K562 (cell line): ENCODE data around the gene SRPK1. TPM values are rescaled to one million over a fixed set of nuclear protein-coding genes. Genes with fewer than 3 reads are reported as not detected.
"Not testable (repeated sequence)": the region's sequence is repeated elsewhere in the genome, so short reads cannot be mapped to it uniquely, and the experiment has no call there.

Experiments used
- ATAC-seq: fragments of 200-7000 bp; cut with Tn5 transposase; 3 replicates; pipeline ENCODE4 v1.9.1; 2020; ENCODE audit warnings: moderate library complexity
- BruUV-seq: library from RNA; stranded (reverse); fragments of 400-500 nt; replicated peaks from 2 replicates; lab custom pipeline; 2021; lab: Mats Ljungman, UMichigan
- CTCF ChIA-PET: fragments of 300-600 bp; formaldehyde crosslinking; extraction: SDS; loops from one replicate; lab custom pipeline; 2021; ENCODE audit warnings: low intra/inter-chr PET ratio; lab: Yijun Ruan, JAX
- POLR2A ChIA-PET: fragments of 300-600, 350-650 bp; sonication (Branson Sonifier 250); formaldehyde crosslinking; extraction: SDS; loops from one replicate; lab custom pipeline; 2021; ENCODE audit warnings: antibody characterized with exemption, inconsistent platforms; lab: Yijun Ruan, JAX
- DNase-seq, 4 experiments: peaks; one replicate each; pipeline versions ENCODE4 v3.0.0 to v3.0.0-alpha.2; 2011 to 2018; ENCODE audit warnings: low spot score in 3 of 4, mixed read lengths in 3 of 4; ENCODE audit errors: extremely low read depth in 1 of 4
- FAIRE-seq: peaks from 2 replicates; lab custom pipeline; 2011; peaks lifted over from hg19 to GRCh38; lab: Jason Lieb, UNC
- H2AFZ ChIP-seq: 2 replicates; pipeline ENCODE4 v1.6.0; 2011; ENCODE audit warnings: low read depth, low read length, control low read depth, inconsistent platforms
- H3K27ac ChIP-seq: fragments of 200-600 bp; 3 replicates; pipeline ENCODE4 v1.8.0; 2011; ENCODE audit warnings: low read depth, mild to moderate bottlenecking, control low read depth, inconsistent platforms, low read length, moderate library complexity, mixed read lengths; ENCODE audit errors: extremely low read depth
- H3K27me3 ChIP-seq, 2 experiments: fragments of 300-600 bp in 1 of 2; 2 replicates in 1 of 2; 3 replicates in 1 of 2; pipeline versions ENCODE4 v1.6.0 to v1.8.0; 2011; ENCODE audit warnings: inconsistent platforms in 2 of 2, low read length in 2 of 2, mild to moderate bottlenecking in 1 of 2, mixed read lengths in 1 of 2, moderate library complexity in 1 of 2; ENCODE audit not compliant: control insufficient read depth in 2 of 2, insufficient read depth in 2 of 2
- H3K36me3 ChIP-seq: fragments of 300-600 bp; 3 replicates; pipeline ENCODE4 v1.8.0; 2011; ENCODE audit warnings: mild to moderate bottlenecking, low read length, inconsistent platforms; ENCODE audit not compliant: control insufficient read depth, insufficient read depth
- H3K4me1 ChIP-seq, 2 experiments: fragments of 200-600 bp in 1 of 2; replicated peaks in 1 of 2; 2 replicates in 1 of 2; 3 replicates in 1 of 2; pipeline versions ENCODE4 v1.5.1 to v1.8.0; 2011; ENCODE audit warnings: inconsistent platforms in 2 of 2, low read length in 2 of 2, mild to moderate bottlenecking in 1 of 2, mixed read lengths in 1 of 2, moderate library complexity in 1 of 2; ENCODE audit not compliant: control insufficient read depth in 2 of 2, insufficient read depth in 2 of 2
- H3K4me2 ChIP-seq: 2 replicates; pipeline ENCODE4 v1.6.1; 2011; ENCODE audit warnings: low read length, control low read depth, inconsistent platforms, mixed read lengths; ENCODE audit not compliant: insufficient read depth
- H3K4me3 ChIP-seq: fragments of 200-600 bp; sonication (generic), shearing (Covaris generic); 2 replicates; pipeline ENCODE4 v1.5.1; 2016; ENCODE audit warnings: control low read depth, inconsistent platforms
- H3K79me2 ChIP-seq: fragments of 200-600 bp; 3 replicates; pipeline ENCODE4 v1.8.0; 2011; ENCODE audit warnings: low read length, inconsistent platforms; ENCODE audit not compliant: control insufficient read depth, insufficient read depth
- H3K9ac ChIP-seq, 2 experiments: 2 replicates each; pipeline versions ENCODE4 v1.6.0 to v1.6.1; 2011; ENCODE audit warnings: low read depth in 2 of 2, low read length in 2 of 2, control low read depth in 1 of 2, inconsistent platforms in 1 of 2, mild to moderate bottlenecking in 1 of 2, mixed read lengths in 1 of 2; ENCODE audit not compliant: insufficient read depth in 1 of 2
- H3K9me1 ChIP-seq: one replicate; pipeline ENCODE4 v1.6.0; 2011; ENCODE audit warnings: inconsistent platforms, mild to moderate bottlenecking, low read length, moderate library complexity; ENCODE audit not compliant: control insufficient read depth, insufficient read depth
- H3K9me3 ChIP-seq: replicated peaks from 2 replicates; pipeline ENCODE4 v1.5.1; 2011; ENCODE audit warnings: low read depth, low read length, inconsistent platforms; ENCODE audit not compliant: control insufficient read depth, insufficient read depth
- H4K20me1 ChIP-seq: replicated peaks from 2 replicates; pipeline ENCODE4 v1.6.1; 2011; ENCODE audit warnings: low read length, inconsistent platforms, mixed read lengths; ENCODE audit not compliant: control insufficient read depth, insufficient read depth
- REST ChIP-seq, 2 experiments: fragments of 450-650 bp; formaldehyde crosslinking in 1 of 2; IDR thresholded peaks; 2 replicates each; pipeline versions ENCODE4 v1.4.0 to v1.6.1; 2014 to 2020; ENCODE audit warnings: mild to moderate bottlenecking in 2 of 2, borderline replicate concordance in 1 of 2, low read depth in 1 of 2
- WGBS: fragments of 100-300 bp; shearing (Covaris generic); methylation state at CpG from one replicate; pipeline ENCODE4 v1.1.6; 2016; ENCODE audit warnings: low coverage, mixed read lengths; ENCODE audit not compliant: insufficient coverage; ENCODE audit errors: missing lambda C conversion rate; 5-methylcytosine and 5-hydroxymethylcytosine counted together
- in situ Hi-C: fragments of 300-500 bp; cut with MboI; formaldehyde crosslinking; loops from 4 replicates; pipeline ENCODE4 v1.15.0; 2018; ENCODE audit warnings: inconsistent platforms, mixed read lengths
- intact Hi-C: fragments of 100-400 bp; cut with micrococcal nuclease; formaldehyde crosslinking; loops from 2 replicates; pipeline ENCODE4 v1.14.2; 2022
- polyA plus RNA-seq, 8 experiments: library from polyadenylated mRNA; depleted of rRNA in 4 of 8; stranded (reverse) in 5 of 8; unstranded in 3 of 8; fragments of >200 nt; fragmentation: Nextera tagmentation in 2 of 8; fragmentation: Illumina TruSeq in 1 of 8; extraction: Ambion mirVana in 2 of 8; extraction: Trizol in 1 of 8; gene quantifications; 2 replicates each; pipeline versions ENCODE4 v1.2.1 to v1.2.3, GENCODE V29; 2011 to 2014; ENCODE audit warnings: inconsistent platforms in 1 of 8, missing spikeins in 1 of 8
- total RNA-seq, 7 experiments: library from RNA; depleted of rRNA in 6 of 7; stranded (reverse); fragments of >200 nt in 6 of 7; fragmentation: Illumina TruSeq in 2 of 7; extraction: Trizol in 2 of 7; gene quantifications; 2 replicates each; pipeline versions ENCODE4 v1.2.1 to v1.2.3, GENCODE V29; 2011 to 2021; ENCODE audit warnings: low replicate concordance in 1 of 7

Gene SRPK1
- total and polyA plus RNA-seq, 9 of the 15 experiments (the other 6 are each of a cell fraction or from before 2014, with no cell fraction given) = 99.6 to 185 (median 159) TPM

- TF ChIP-seq REST (IDR thresholded peaks at IDR 0.05; ENCODE audit: borderline replicate concordance) (peak; percentile 82), REST (CRISPR knock-in tag; IDR thresholded peaks at IDR 0.05; ENCODE audit: low read depth) (no peak)
Observed at GRCh38 chr6:35942355-35942754, 21.5 kb upstream of the SRPK1 start (continued).

GRCh38 chr6:35941170-35941569, 20.3 kb upstream of the SRPK1 start:
- H2AFZ ChIP-seq, intact Hi-C loops, H3K9ac ChIP-seq, H3K4me2 ChIP-seq, ATAC-seq, in situ Hi-C loops, H3K27me3 ChIP-seq, H3K4me3 ChIP-seq, H3K9me1 ChIP-seq, DNase-seq, H3K9me3 ChIP-seq, H4K20me1 ChIP-seq, H3K27ac ChIP-seq, POLR2A ChIA-PET, H3K4me1 ChIP-seq, BruUV-seq, H3K36me3 ChIP-seq, CTCF ChIA-PET, H3K79me2 ChIP-seq, FAIRE-seq: not testable (repeated sequence)
- WGBS = 3% methylated on average over 7 of the region's 7 CpGs

GRCh38 chr6:35940014-35940413, 19.1 kb upstream of the SRPK1 start:
- DNase-seq, intact Hi-C loops, ATAC-seq, H3K9ac ChIP-seq, H3K4me1 ChIP-seq, FAIRE-seq, CTCF ChIA-PET, H3K27me3 ChIP-seq, H3K27ac ChIP-seq, H3K4me3 ChIP-seq, in situ Hi-C loops, H3K79me2 ChIP-seq, H3K36me3 ChIP-seq, BruUV-seq, H3K9me1 ChIP-seq, H4K20me1 ChIP-seq, H2AFZ ChIP-seq, H3K4me2 ChIP-seq, POLR2A ChIA-PET, H3K9me3 ChIP-seq: not testable (repeated sequence)
- 24% methylated on average over 2 of the region's 2 CpGs for WGBS
